GM12874 (cell line): ENCODE data around the gene CPLANE1.

Source experiments
- TF ChIP-seq, protein P1 (sequence below): IDR thresholded peaks from 2 replicates; pipeline ENCODE4 v1.5.1; 2011; ENCODE audit warnings: low read depth, mild to moderate bottlenecking, control low read depth, low read length, moderate library complexity; ENCODE audit not compliant: insufficient read depth

Gene CPLANE1

GRCh38 chr5:37198842-37199241 is 50.3 kb downstream of the CPLANE1 start:
- TF ChIP-seq, protein P1, sequence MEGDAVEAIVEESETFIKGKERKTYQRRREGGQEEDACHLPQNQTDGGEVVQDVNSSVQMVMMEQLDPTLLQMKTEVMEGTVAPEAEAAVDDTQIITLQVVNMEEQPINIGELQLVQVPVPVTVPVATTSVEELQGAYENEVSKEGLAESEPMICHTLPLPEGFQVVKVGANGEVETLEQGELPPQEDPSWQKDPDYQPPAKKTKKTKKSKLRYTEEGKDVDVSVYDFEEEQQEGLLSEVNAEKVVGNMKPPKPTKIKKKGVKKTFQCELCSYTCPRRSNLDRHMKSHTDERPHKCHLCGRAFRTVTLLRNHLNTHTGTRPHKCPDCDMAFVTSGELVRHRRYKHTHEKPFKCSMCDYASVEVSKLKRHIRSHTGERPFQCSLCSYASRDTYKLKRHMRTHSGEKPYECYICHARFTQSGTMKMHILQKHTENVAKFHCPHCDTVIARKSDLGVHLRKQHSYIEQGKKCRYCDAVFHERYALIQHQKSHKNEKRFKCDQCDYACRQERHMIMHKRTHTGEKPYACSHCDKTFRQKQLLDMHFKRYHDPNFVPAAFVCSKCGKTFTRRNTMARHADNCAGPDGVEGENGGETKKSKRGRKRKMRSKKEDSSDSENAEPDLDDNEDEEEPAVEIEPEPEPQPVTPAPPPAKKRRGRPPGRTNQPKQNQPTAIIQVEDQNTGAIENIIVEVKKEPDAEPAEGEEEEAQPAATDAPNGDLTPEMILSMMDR = no peak

GRCh38 chr5:37198061-37198460 is 51.1 kb downstream of the CPLANE1 start:
- TF ChIP-seq, protein P1 = no peak

GRCh38 chr5:37197340-37198050 is 51.7 kb downstream of the CPLANE1 start:
- TF ChIP-seq, protein P1 = no peak

DNA sequence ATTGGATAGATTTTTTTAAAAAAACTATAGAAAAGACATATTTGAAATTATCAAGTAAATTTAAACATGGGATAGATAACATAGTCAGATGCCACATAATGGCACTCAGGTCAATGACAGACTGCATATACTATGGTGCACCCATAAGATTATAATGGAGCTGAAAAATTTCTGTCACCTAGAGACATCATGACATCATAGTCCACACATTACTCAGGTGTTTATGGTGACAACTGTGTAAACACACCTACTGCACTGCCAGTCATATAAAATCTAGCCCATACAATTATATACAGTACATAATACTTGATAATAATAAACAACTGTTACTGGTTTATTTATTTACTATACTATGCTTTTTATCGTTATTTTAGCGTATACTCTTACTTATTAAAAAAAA is 58.6 kb downstream of the CPLANE1 start:
- TF ChIP-seq, protein P1 = no peak

GRCh38 chr5:37189355-37189754 is 59.8 kb downstream of the CPLANE1 start:
- TF ChIP-seq, protein P1 = no peak

GRCh38 chr5:37187465-37187977 is 61.7 kb downstream of the CPLANE1 start:
- TF ChIP-seq, protein P1 = no peak

DNA sequence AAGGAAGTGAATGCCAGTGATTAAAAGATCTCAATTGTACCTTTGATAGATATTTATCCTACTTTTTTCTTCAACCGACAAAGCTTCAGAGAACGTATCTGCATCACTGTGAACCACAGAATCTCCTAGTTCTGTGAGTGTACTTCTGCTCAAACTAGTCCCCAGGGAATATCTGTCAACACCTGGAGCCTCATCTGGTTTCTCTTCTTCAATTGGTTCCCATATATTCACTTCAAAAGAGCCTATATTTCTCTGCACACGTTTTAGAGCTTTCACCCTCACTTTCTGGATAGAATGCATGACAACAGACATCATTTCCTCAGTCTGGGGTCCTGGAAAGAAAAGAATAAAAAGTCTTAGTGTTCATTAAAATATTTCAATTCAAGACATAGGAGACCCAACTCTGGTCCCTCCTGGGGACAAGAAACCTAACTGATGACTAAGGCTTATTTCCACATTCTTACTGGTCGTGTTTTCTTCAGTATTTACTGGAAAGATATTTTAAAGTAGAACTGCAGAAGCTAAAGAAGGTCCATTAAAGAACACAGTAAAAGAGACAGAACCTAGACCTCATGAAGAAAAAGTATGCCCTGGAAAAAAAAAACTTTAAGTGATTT is 64.3 kb downstream of the CPLANE1 start:
- TF ChIP-seq, protein P1 = no peak
